Heart left ventricle (tissue), 16 donors: ENCODE measurements around the gene DIP2C. TPM values are rescaled to one million over a fixed set of nuclear protein-coding genes. Genes with fewer than 3 reads are reported as not detected.
A peak's percentile ranks its signal among the peaks of the same experiment; 100 is the strongest.

Experiments used
- ATAC-seq, 4 donors: fragments of 200-7000 bp; cut with Tn5 transposase; one replicate each; pipeline ENCODE4 v1.9.1; 2020 to 2022; ENCODE audit warnings: moderate library complexity in 4 of 4, mild to moderate bottlenecking in 3 of 4, moderate number of reproducible peaks in 1 of 4
- DNase-seq, 5 donors: peaks; one replicate each; pipeline ENCODE4 v3.0.0-alpha.2; 2020
- H3K27ac ChIP-seq, 12 donors: fragments of 200-600 bp; sonication (generic) in 4 of 12; one replicate each; pipeline versions ENCODE4 v1.5.0 to v1.8.0; 2016 to 2022; ENCODE audit warnings: mild to moderate bottlenecking in 2 of 12
- H3K27me3 ChIP-seq, 9 donors: fragments of 200-600 bp; sonication (generic) in 2 of 9; one replicate each; pipeline versions ENCODE4 v1.5.1 to v1.8.0; 2016 to 2022; ENCODE audit warnings: mild to moderate bottlenecking in 3 of 9
- H3K36me3 ChIP-seq, 9 donors: fragments of 200-600 bp; sonication (generic) in 2 of 9; one replicate each; pipeline versions ENCODE4 v1.5.0 to v1.8.0; 2018 to 2022; ENCODE audit warnings: mild to moderate bottlenecking in 2 of 9
- H3K4me1 ChIP-seq, 12 donors: fragments of 200-600 bp; sonication (generic) in 4 of 12; one replicate each; pipeline versions ENCODE4 v1.5.0 to v1.8.0; 2016 to 2022; ENCODE audit warnings: mild to moderate bottlenecking in 3 of 12
- H3K4me3 ChIP-seq, 12 donors: fragments of 200-600 bp; sonication (generic) in 4 of 12; one replicate each; pipeline versions ENCODE4 v1.5.0 to v1.8.0; 2017 to 2022; ENCODE audit warnings: mild to moderate bottlenecking in 9 of 12, moderate library complexity in 4 of 12
- H3K9me3 ChIP-seq, 12 donors: fragments of 200-600 bp; sonication (generic) in 4 of 12; one replicate each; pipeline versions ENCODE4 v1.5.0 to v1.8.0; 2016 to 2022; ENCODE audit warnings: mild to moderate bottlenecking in 1 of 12
- POLR2A ChIP-seq, 2 donors: fragments of 450-650 bp; IDR thresholded peaks; one replicate each; pipeline ENCODE4 v1.6.1; 2017; ENCODE audit warnings: antibody characterized with exemption in 2 of 2, mild to moderate bottlenecking in 2 of 2, moderate library complexity in 2 of 2
- WGBS, 4 donors: extraction: QIAGEN DNeasy Blood & Tissue Kit in 2 of 4; methylation state at CpG; one replicate each; pipeline versions ENCODE4 v1.1.5 to v1.1.7; 2013 to 2018; 5-methylcytosine and 5-hydroxymethylcytosine counted together
- intact Hi-C, 10 donors: fragments of 100-400 bp; cut with DNase I; formaldehyde crosslinking; loops; one replicate each; pipeline versions ENCODE4 v1.11.1 to v1.14.2; 2022
- polyA plus RNA-seq, 2 donors: library from polyadenylated mRNA; stranded (reverse); fragments of 200-250 nt; gene quantifications; one replicate each; pipeline ENCODE4 v1.2.3, GENCODE V29; 2013
- total RNA-seq, 9 donors: library from RNA; depleted of rRNA in 2 of 9; stranded (reverse); fragments of >200 nt in 2 of 9; fragmentation: NEBNext Ultra II Directional in 3 of 9; extraction: Animal tissue kit (Norgen Biotek cat#: 25700) in 3 of 9; gene quantifications; one replicate each; pipeline versions ENCODE4 v1.1.0 to v1.2.4, GENCODE V29; 2016 to 2023
- TF ChIP-seq, protein P1 (sequence below), 12 donors: fragments of 200-600 bp; sonication (generic) in 4 of 12; IDR thresholded peaks; one replicate each; pipeline versions ENCODE4 v1.5.0 to v1.8.0; 2018 to 2022; ENCODE audit warnings: antibody characterized with exemption in 12 of 12, mild to moderate bottlenecking in 5 of 12
- donor health status: ischemic (EF 13 %, LVEDD 7.1; RV severe dilation, severe dysfunction).
- donor health status: healthy with polysubstance abuse.
- donor health status: DM: no; HTN: yes; CAD: no.
- donor health status: DM: no; HTN: no; CAD: no.
- donor health status: ischemic (EF 25% LVEDD 6.9; RV normal size, moderate dysfunction).
- donor health status: ischemic (EF 25% LVEDD 5.7; RV mildly dilated, moderate dysfunction).
- donor health status: healthy.
- donor health status: DM: yes; HTN: yes; CAD: no.
- donor health status: ischemic (EF 35%, LVEDD 5.7; RV mildly dilated, moderate dysfunction).
- donor health status: nonischemic (EF 11% LVEDD 7.7; RV severe dilation, severe dysfunction).
- donor health status: DM: yes; HTN: yes; CAD: no.
- donor health status: PGD.
- donor health status: ischemic (EF 29% LVEDD 5.4; RV normal size, mild dysfunction).
- donor health status: nonischemic (EF 23%, LVEDD 6.1; RV moderate dilation, normal function).

DIP2C gene
- total and polyA plus RNA-seq, 11 donors = 7.4 to 43.1 (median 28.5) TPM

DNA sequence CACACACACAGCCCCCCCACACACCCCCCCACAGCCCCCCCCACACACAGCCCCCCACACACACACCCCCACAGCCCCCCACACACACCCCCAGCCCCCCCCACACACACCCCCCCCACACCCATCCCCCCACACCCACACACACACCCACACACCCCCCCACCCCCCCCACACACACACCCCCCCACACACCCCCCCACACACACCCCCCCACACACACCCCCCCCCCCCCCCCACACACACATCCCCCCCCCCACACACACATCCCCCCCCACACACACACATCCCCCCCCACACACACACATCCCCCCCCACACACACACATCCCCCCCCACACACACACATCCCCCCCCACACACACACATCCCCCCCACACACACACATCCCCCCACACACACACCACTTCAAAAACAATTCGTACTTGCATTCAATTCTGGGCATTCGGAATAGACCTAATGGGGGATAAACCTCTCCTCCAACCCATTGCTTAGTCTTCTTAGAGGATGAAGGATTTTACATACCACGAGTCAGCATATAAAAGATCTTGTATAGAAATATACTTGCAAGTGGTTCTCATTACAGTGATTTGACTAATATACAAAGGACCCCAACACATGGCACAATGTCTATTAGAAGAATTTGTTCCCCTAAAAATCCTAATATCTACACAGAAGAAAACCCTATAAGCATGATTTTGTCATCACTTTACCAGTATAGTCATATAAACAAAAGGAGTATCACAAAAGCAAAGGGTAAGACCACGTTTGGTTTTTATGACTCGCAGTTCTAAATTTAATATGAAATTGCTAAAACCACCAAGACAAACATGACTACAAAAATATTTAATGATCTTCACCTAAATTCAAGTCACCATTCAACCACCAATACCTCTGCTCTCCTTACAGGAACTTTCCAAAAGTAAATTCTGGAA, 80.9 kb downstream of the DIP2C start:
- no peak overlapping the region for H3K4me3 ChIP-seq
- TF ChIP-seq, protein P1, sequence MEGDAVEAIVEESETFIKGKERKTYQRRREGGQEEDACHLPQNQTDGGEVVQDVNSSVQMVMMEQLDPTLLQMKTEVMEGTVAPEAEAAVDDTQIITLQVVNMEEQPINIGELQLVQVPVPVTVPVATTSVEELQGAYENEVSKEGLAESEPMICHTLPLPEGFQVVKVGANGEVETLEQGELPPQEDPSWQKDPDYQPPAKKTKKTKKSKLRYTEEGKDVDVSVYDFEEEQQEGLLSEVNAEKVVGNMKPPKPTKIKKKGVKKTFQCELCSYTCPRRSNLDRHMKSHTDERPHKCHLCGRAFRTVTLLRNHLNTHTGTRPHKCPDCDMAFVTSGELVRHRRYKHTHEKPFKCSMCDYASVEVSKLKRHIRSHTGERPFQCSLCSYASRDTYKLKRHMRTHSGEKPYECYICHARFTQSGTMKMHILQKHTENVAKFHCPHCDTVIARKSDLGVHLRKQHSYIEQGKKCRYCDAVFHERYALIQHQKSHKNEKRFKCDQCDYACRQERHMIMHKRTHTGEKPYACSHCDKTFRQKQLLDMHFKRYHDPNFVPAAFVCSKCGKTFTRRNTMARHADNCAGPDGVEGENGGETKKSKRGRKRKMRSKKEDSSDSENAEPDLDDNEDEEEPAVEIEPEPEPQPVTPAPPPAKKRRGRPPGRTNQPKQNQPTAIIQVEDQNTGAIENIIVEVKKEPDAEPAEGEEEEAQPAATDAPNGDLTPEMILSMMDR (IDR thresholded peaks at IDR 0.05) = no peak
- no peak for TF ChIP-seq POLR2A (IDR thresholded peaks at IDR 0.05)
- peaks cover 0 to 63% (median 20%) of the 10 kb centered on the region in 12 donors for H3K4me1 ChIP-seq
- peak overlapping the region in 1 of 12 donors; percentile 70 for H3K27ac ChIP-seq
- no peaks in the 10 kb centered on the region for H3K9me3 ChIP-seq
- DNase-seq (no peak), ATAC-seq (no peak)
- H3K36me3 ChIP-seq = no peaks in the 10 kb centered on the region
- intact Hi-C loops = no loop called here
- no peaks in the 10 kb centered on the region for H3K27me3 ChIP-seq
- 55 to 78% (median 71%) methylated on average over 4 to 5 of the region's 5 CpGs for WGBS, 4 donors

DNA sequence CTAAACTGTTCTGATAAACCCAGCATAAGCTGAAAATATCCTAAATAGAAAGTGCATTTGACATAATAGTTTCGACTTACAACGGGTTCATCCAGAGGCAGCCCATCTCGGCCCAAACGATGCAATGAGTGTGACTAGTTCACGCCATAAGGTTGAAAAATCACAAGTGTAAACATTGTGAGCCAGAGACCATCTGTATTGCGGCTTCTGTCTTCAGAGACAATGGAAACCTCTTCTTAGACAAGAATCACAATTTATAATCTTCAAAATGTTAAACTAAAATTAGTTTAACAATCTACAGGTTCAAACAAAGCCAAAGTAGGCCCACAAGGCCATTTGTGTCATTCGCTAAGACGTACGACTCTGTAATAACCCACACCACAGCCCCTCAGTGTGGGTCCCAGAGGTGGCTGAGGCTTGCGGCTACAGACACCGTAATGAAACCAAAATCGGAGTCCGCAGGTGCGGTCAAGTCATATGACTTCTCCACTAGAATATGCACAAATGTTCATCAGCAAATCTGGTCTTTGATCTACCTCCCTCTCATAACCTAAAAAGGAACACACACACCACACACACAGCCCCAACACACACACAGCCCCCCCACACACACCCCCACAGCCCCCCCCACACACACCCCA, 81.8 kb downstream of the DIP2C start:
- H3K4me1 ChIP-seq = peaks cover 0 to 60% (median 18%) of the 10 kb centered on the region in 12 donors
- H3K36me3 ChIP-seq = no peaks in the 10 kb centered on the region
- H3K27ac ChIP-seq = peak overlapping the region in 1 of 12 donors; percentile 59
- intact Hi-C loops = no loop called here
- ATAC-seq (no peak), DNase-seq (no peak)
- H3K9me3 ChIP-seq = no peaks in the 10 kb centered on the region
- no peaks in the 10 kb centered on the region for H3K27me3 ChIP-seq
- no peak overlapping the region for H3K4me3 ChIP-seq
- WGBS, 4 donors = 90 to 94% (median 91%) methylated on average over 14 of the region's 14 CpGs
- no peak for TF ChIP-seq POLR2A (IDR thresholded peaks at IDR 0.05)
- TF ChIP-seq, protein P1 (IDR thresholded peaks at IDR 0.05) = no peak

DNA sequence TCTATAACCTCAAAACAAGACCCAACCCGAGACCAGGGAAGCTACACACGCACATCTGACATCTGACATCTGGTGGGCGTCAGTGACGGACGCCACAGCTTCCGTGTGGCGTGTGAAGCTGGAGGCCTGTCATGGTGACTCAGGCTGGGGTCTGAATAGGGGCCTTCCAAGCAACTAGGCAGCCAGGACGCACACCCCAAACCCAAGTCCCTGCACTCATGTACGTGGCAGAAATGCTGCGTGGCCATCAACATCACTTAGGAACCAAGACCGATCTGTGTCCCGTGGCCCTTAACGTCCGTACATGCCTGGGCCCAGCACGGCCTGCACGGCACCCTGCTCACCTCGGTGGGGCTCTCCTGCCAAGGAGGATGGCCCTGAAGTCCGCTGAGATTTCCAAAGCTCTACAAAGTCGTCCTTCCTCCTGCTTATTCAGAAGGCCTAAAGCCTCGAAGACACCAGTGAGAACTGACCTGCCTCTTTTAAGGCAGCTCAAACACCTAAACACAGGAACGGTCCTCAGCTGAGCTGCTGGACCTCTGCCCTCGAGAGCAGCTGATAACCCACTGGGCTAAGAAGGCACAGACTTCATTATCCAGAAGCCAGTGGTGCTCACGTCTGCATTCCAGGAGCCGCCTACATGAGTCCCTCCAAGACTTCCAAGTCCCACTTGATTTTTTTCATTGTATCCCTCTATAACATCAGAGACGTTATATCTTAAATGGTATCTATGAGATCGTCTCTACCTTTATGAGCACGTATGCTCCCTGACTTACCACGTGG, 82.5 kb downstream of the DIP2C start:
- DNase-seq (no peak), ATAC-seq (peak in 3 of 4 donors; percentile 18 to 39 (median 25))
- intact Hi-C loops = no loop called here
- H3K27me3 ChIP-seq = no peaks in the 10 kb centered on the region
- peaks cover 0 to 63% (median 17%) of the 10 kb centered on the region in 12 donors for H3K4me1 ChIP-seq
- H3K9me3 ChIP-seq = no peaks in the 10 kb centered on the region
- no peaks in the 10 kb centered on the region for H3K36me3 ChIP-seq
- no peak overlapping the region for H3K4me3 ChIP-seq
- H3K27ac ChIP-seq = peak overlapping the region in 1 of 12 donors; percentile 59
- WGBS, 4 donors = 72 to 84% (median 78%) methylated on average over 26 to 28 of the region's 28 CpGs
- TF ChIP-seq, protein P1 (IDR thresholded peaks at IDR 0.05) = no peak
- no peak for TF ChIP-seq POLR2A (IDR thresholded peaks at IDR 0.05)
